Aorta (tissue), 5 donors: ENCODE data around the gene SYCE1L. TPM values are rescaled to one million over a fixed set of nuclear protein-coding genes. Genes with fewer than 3 reads are reported as not detected.
A peak's percentile ranks its signal among the peaks of the same experiment; 100 is the strongest.

Experiments
- ATAC-seq: fragments of 200-7000 bp; cut with Tn5 transposase; one replicate; pipeline ENCODE4 v1.9.1; 2022; ENCODE audit warnings: moderate library complexity; ENCODE audit not compliant: low FRiP score
- DNase-seq, 2 donors: peaks; one replicate each; pipeline ENCODE4 v3.0.0-alpha.2; 2020
- H3K27ac ChIP-seq, 2 donors: one replicate each; pipeline ENCODE4 v1.5.1; 2013; ENCODE audit warnings: low read length in 2 of 2, mild to moderate bottlenecking in 2 of 2, moderate library complexity in 2 of 2, control low read depth in 1 of 2, inconsistent platforms in 1 of 2, low read depth in 1 of 2
- H3K27me3 ChIP-seq, 2 donors: one replicate each; pipeline ENCODE4 v1.6.1; 2013; ENCODE audit warnings: control low read depth in 1 of 2, low read length in 1 of 2, mild to moderate bottlenecking in 1 of 2, moderate library complexity in 1 of 2; ENCODE audit not compliant: insufficient read depth in 2 of 2, control insufficient read depth in 1 of 2
- H3K36me3 ChIP-seq, 2 donors: one replicate each; pipeline ENCODE4 v1.6.1; 2013; ENCODE audit warnings: control low read depth in 1 of 2, low read length in 1 of 2, mild to moderate bottlenecking in 1 of 2; ENCODE audit not compliant: insufficient read depth in 2 of 2, control insufficient read depth in 1 of 2
- H3K4me1 ChIP-seq, 2 donors: one replicate each; pipeline ENCODE4 v1.6.1; 2013; ENCODE audit warnings: low read length in 2 of 2, control low read depth in 1 of 2, mild to moderate bottlenecking in 1 of 2, moderate library complexity in 1 of 2; ENCODE audit not compliant: insufficient read depth in 2 of 2, control insufficient read depth in 1 of 2
- H3K4me3 ChIP-seq, 2 donors: one replicate each; pipeline ENCODE4 v1.5.1; 2013; ENCODE audit warnings: low read length in 2 of 2, control low read depth in 1 of 2, mild to moderate bottlenecking in 1 of 2
- H3K9me3 ChIP-seq: one replicate; pipeline ENCODE4 v1.6.1; 2013; ENCODE audit warnings: mild to moderate bottlenecking, low read length; ENCODE audit not compliant: control insufficient read depth
- WGBS, 2 donors: extraction: QIAGEN DNeasy Blood & Tissue Kit; methylation state at CpG; one replicate each; pipeline ENCODE4 v1.1.7; 2013; 5-methylcytosine and 5-hydroxymethylcytosine counted together
- intact Hi-C, 2 donors: fragments of 100-400 bp; cut with DNase I; formaldehyde crosslinking; loops; one replicate each; pipeline versions ENCODE4 v1.14.2 to v1.15.0; 2022
- polyA plus RNA-seq, 2 donors: library from polyadenylated mRNA; stranded (reverse); fragments of 200-250 nt; gene quantifications; one replicate each; pipeline ENCODE4 v1.2.3, GENCODE V29; 2013
- total RNA-seq, 2 donors: library from RNA; stranded (reverse); fragmentation: NEBNext Ultra II Directional; extraction: Animal tissue kit (Norgen Biotek cat#: 25700); gene quantifications; one replicate each; pipeline ENCODE4 v1.2.1, GENCODE V29; 2021
- donor health status: healthy with polysubstance abuse.
- donor health status: Bipolar disorder and iron deficiency.
- donor health status: DM: no; HTN: no; CAD: no.
- donor health status: DM: no; HTN: no; CAD: no.
- donor health status: DM: yes; HTN: yes; CAD: no.

The SYCE1L gene
- total and polyA plus RNA-seq, 4 donors = 1.8 to 9.6 (median 3.8) TPM

- intact Hi-C loops = no loop called here
These were observed 5.8 kb upstream of the SYCE1L start for GRCh38 chr16:77193377-77193776.

GRCh38 chr16:77194295-77195231 lies 4.6 kb upstream of the SYCE1L start:
- Histone ChIP-seq H3K4me1 (no peaks in the 10 kb centered on the region), H3K27me3 (no peaks in the 10 kb centered on the region), H3K9me3 (no peaks in the 10 kb centered on the region), H3K27ac (no peak overlapping the region), H3K36me3 (peaks cover 0 to 18% of the 10 kb centered on the region in 2 donors), H3K4me3 (no peak overlapping the region)
- 94 to 96% methylated on average over 47 to 48 of the region's 48 CpGs for WGBS, 2 donors
- DNase-seq (no peak), ATAC-seq (no peak)
- intact Hi-C loops = no loop called here

More at GRCh38 chr16:77193377-77193776, 5.8 kb upstream of the SYCE1L start:
- DNase-seq (no peak), ATAC-seq (no peak)
- peaks cover 0 to 18% of the 10 kb centered on the region in 2 donors for H3K36me3 ChIP-seq
- no peak overlapping the region for H3K27ac ChIP-seq
- no peaks in the 10 kb centered on the region for H3K27me3 ChIP-seq
- no peaks in the 10 kb centered on the region for H3K9me3 ChIP-seq
- H3K4me3 ChIP-seq = no peak overlapping the region
- WGBS, 2 donors = 97 to 98% methylated on average over 12 to 13 of the region's 13 CpGs
- no peaks in the 10 kb centered on the region for H3K4me1 ChIP-seq

GRCh38 chr16:77195411-77195810 lies 3.8 kb upstream of the SYCE1L start:
- Histone ChIP-seq H3K36me3 (peaks cover 0 to 18% of the 10 kb centered on the region in 2 donors), H3K9me3 (no peaks in the 10 kb centered on the region), H3K4me1 (no peaks in the 10 kb centered on the region), H3K27ac (no peak overlapping the region), H3K4me3 (no peak overlapping the region), H3K27me3 (no peaks in the 10 kb centered on the region)
- intact Hi-C loops = no loop called here
- no peak for DNase-seq
- 80 to 85% methylated on average over 8 of the region's 8 CpGs for WGBS, 2 donors
- ATAC-seq = no peak

- H3K9me3 ChIP-seq = no peaks in the 10 kb centered on the region
- no peaks in the 10 kb centered on the region for H3K4me1 ChIP-seq
- 93 to 97% methylated on average over 2 of the region's 2 CpGs for WGBS, 2 donors
- no peak overlapping the region for H3K4me3 ChIP-seq
- H3K27ac ChIP-seq = no peak overlapping the region
- DNase-seq = no peak
- H3K27me3 ChIP-seq = no peaks in the 10 kb centered on the region
- intact Hi-C loops = no loop called here
- peaks cover 0 to 18% of the 10 kb centered on the region in 2 donors for H3K36me3 ChIP-seq
- no peak for ATAC-seq
These were observed 1.5 kb upstream of the SYCE1L start for GRCh38 chr16:77197747-77198146.

GRCh38 chr16:77206533-77206932 lies 7.3 kb downstream of the SYCE1L start:
- H3K9me3 ChIP-seq = no peaks in the 10 kb centered on the region
- H3K36me3 ChIP-seq = no peaks in the 10 kb centered on the region
- no peak overlapping the region for H3K27ac ChIP-seq
- intact Hi-C loops = no loop called here
- H3K4me3 ChIP-seq = no peak overlapping the region
- WGBS, 2 donors = 76 to 87% methylated on average over 2 of the region's 2 CpGs
- H3K4me1 ChIP-seq = no peaks in the 10 kb centered on the region
- H3K27me3 ChIP-seq = no peaks in the 10 kb centered on the region
- DNase-seq (no peak), ATAC-seq (no peak)

- ATAC-seq = no peak
- Histone ChIP-seq H3K4me3 (no peak overlapping the region), H3K27ac (no peak overlapping the region), H3K36me3 (no peaks in the 10 kb centered on the region), H3K9me3 (no peaks in the 10 kb centered on the region), H3K27me3 (no peaks in the 10 kb centered on the region), H3K4me1 (no peaks in the 10 kb centered on the region)
- no peak for DNase-seq
- intact Hi-C loops = no loop called here
- 51 to 57% methylated on average over 5 of the region's 5 CpGs for WGBS, 2 donors
These were observed 7.8 kb downstream of the SYCE1L start for GRCh38 chr16:77207030-77207429.

GRCh38 chr16:77208382-77208781 lies 9.2 kb downstream of the SYCE1L start:
- WGBS, 2 donors = 80 to 83% methylated on average over 3 of the region's 3 CpGs
- no peaks in the 10 kb centered on the region for H3K27me3 ChIP-seq
- intact Hi-C loops = no loop called here
- ATAC-seq = no peak
- H3K9me3 ChIP-seq = no peaks in the 10 kb centered on the region
- no peak overlapping the region for H3K27ac ChIP-seq
- H3K4me3 ChIP-seq = no peak overlapping the region
- no peaks in the 10 kb centered on the region for H3K4me1 ChIP-seq
- H3K36me3 ChIP-seq = no peaks in the 10 kb centered on the region
- DNase-seq = no peak

- Histone ChIP-seq H3K27ac (no peak overlapping the region), H3K4me3 (peak overlapping the region; percentile 27 to 50), H3K9me3 (no peaks in the 10 kb centered on the region), H3K27me3 (no peaks in the 10 kb centered on the region), H3K36me3 (no peaks in the 10 kb centered on the region), H3K4me1 (no peaks in the 10 kb centered on the region)
- 1 to 2% methylated on average over 35 to 66 of the region's 66 CpGs for WGBS, 2 donors
- ATAC-seq (peak; percentile 72), DNase-seq (peak; percentile 68 to 84)
- intact Hi-C loops = no loop called here
These were observed 12.9 kb downstream of the SYCE1L start for GRCh38 chr16:77211880-77212740.
